HG03378 (cell line): ENCODE results near the gene YPEL1.
"Not testable (repeated sequence)": the region's sequence is repeated elsewhere in the genome, so short reads cannot be mapped to it uniquely, and the experiment has no call there.

ENCODE experiments used
- ATAC-seq: cut with Tn5 transposase; IDR thresholded peaks from one replicate; pipeline ENCODE4 v1.9.1; 2021; ENCODE audit warnings: mild to moderate bottlenecking, moderate library complexity; ENCODE audit not compliant: unreplicated experiment

Gene YPEL1

GRCh38 chr22:21754523-21754922 is 18.9 kb upstream of the YPEL1 start:
- ATAC-seq, result no peak

GRCh38 chr22:21753374-21754111 is 17.9 kb upstream of the YPEL1 start:
- ATAC-seq, result no peak

GRCh38 chr22:21752276-21752675 is 16.7 kb upstream of the YPEL1 start:
- no peak for ATAC-seq

DNA sequence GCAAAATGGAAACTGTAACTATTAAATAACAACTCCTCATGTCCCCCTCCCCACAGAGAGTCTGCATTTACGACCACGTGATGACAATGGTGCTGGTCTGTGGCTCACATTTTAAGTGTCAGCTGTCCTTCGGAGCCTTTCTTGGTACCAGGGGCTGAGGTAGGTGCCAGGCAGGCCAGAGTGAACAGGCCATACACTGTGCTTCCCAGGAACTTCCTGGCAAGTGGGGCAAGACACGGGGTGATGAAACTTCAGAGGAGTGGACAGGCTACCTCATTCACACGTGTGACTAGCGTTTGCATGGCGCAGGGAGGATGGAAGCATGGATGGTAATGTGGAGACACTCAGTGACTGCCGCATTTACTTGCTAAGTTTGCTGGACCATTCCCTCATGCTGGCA is 10.4 kb upstream of the YPEL1 start:
- ATAC-seq, result no peak

- ATAC-seq, result not testable (repeated sequence)
Measured at GRCh38 chr22:21744917-21745316, 9.3 kb upstream of the YPEL1 start.

- ATAC-seq, result no peak
Measured at GRCh38 chr22:21741790-21742189, 6.2 kb upstream of the YPEL1 start.

- ATAC-seq, result no peak
Measured at GRCh38 chr22:21741059-21741458, 5.5 kb upstream of the YPEL1 start.

- ATAC-seq, result no peak
Measured at GRCh38 chr22:21739828-21740377, 4.3 kb upstream of the YPEL1 start.

GRCh38 chr22:21738966-21739365 is 3.4 kb upstream of the YPEL1 start:
- no peak for ATAC-seq

DNA sequence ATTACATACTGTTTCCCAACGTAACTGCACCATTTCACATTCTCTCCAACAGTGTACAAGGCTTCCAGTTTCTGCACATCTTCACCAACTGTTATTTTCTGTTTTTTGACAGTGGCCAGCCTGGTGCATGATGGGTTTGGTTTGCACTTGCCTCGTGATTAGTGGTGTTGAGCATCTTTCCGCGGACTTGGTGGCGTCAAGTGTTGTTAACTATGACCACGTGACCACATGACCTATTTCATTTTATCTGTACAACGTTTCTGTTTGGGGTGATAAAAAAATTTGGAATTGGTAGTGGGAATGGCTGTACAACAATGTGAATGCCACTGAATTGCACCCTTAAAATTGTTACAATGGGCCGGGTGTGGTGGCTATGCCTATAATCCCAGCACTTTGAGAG is 2.5 kb upstream of the YPEL1 start:
- ATAC-seq, result no peak

GRCh38 chr22:21736948-21737347 is 1.4 kb upstream of the YPEL1 start:
- no peak for ATAC-seq

DNA sequence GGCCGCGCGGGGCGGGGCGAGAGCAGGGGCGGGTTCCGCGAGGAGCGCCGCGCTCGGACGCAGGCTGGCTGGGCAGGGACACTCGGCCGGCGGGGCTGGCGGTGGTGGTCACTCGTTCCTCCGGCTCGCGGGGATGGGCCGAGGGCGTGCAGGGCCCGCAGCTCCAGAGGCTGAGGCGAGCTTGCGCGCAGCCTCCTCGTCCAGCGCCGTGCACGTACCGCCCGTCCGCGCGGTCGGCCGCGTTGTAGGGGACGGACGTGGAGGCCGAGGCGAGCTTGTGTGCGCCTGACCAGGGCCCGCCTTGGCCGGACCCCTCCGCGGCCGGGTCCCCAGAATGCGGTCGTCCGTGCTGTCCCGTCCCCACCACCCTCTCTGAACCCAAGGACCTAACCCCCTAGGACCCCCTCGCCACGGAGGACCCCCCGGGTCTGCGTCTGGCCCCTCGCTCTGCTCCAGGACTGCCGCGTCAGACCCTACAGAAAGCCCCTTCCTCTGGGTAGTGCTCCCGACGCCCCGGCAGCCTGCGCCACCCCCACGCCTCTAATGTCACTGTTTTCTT is 569 bp upstream of the YPEL1 start:
- no peak for ATAC-seq

GRCh38 chr22:21734540-21735199 is 924 bp downstream of the YPEL1 start:
- ATAC-seq, result no peak

- ATAC-seq, result no peak
Measured at GRCh38 chr22:21731503-21731902, 4.1 kb downstream of the YPEL1 start.

GRCh38 chr22:21730535-21731308 is 4.9 kb downstream of the YPEL1 start:
- no peak for ATAC-seq

DNA sequence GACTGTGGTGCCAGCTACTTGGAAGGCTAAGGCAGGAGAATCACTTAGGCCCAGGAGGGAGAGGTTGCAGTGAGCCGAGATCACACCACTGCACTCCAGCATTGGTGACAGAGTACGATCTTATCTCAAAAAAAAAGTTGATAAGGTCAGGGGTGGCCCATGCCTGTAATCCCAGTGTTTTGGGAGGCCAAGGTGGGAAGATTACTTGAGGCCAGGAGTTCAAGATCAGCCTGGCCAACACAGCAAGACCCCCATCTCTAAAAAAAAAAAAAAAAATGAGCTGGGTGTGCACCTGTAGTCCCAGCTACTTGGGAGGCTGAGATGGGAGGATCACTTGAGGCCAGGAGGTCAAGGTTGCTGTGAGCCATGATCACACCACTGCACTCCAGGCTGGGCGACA is 6.4 kb downstream of the YPEL1 start:
- not testable (repeated sequence) for ATAC-seq

- ATAC-seq, result no peak
Measured at GRCh38 chr22:21728270-21728669, 7.3 kb downstream of the YPEL1 start.

DNA sequence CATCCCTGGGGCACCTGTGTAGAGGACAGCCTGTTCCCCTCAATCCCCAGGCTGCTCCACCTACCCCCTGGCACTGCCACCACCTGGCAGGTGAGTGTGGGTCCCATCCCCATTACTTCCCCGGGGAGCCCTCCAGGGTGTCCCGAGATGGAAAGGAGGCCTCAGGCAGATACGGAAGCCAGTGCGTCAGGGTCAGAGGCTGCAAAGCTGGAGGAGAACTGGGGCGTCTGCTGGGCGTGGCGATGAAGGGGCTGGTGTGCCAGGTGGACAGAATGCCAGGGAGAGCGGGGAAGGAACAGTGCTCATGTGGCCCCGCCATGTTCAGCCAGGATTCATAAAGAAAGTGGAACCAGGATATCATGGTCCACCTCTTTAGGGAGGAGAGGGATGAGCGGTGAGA is 7.8 kb downstream of the YPEL1 start:
- no peak for ATAC-seq

DNA sequence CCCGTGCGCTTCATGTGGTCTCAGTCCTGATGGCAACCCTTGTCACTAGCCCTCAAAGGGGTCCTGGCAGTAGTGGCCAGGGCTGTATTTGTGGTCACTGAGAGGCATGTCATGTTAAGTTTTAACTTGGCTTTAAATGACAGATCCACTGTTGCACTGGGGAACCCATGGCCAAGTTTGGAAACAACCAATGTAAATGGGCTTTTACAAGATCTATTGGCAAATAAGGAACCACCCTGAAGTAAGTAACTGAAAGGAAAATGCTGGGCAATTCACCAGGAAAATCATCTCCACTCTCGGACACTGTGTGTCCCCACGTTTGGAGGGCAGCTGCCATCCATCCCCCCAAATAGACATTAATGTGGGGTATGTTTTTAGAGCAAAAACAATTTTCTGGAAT is 8.4 kb downstream of the YPEL1 start:
- no peak for ATAC-seq

GRCh38 chr22:21726650-21727049 is 8.9 kb downstream of the YPEL1 start:
- ATAC-seq, result no peak

- no peak for ATAC-seq
Measured at GRCh38 chr22:21725956-21726649, 9.5 kb downstream of the YPEL1 start.
